Activated T-helper 1 cell treated with anti-CD3 and anti-CD28 coated beads, Interleukin-12 subunit alpha, Interleukin-12 subunit beta, Interleukin-2, Interleukin-4 antibody, amounts not matched to agents 30 ng/mL and 10 ng/mL and 1 ng/mL, durations not matched to agents 14 hours and 24 hours and 36 hours (primary cell): ENCODE results near the gene CORO6. TPM values are rescaled to one million over a fixed set of nuclear protein-coding genes. Genes with fewer than 3 reads are reported as not detected.

ENCODE experiments used
- DNase-seq: peaks from one replicate; pipeline ENCODE4 v3.0.0; 2021; ENCODE audit warnings: low spot score
- H3K27ac Mint-ChIP-seq: one replicate; pipeline ENCODE4 v1.8.0; 2021; ENCODE audit warnings: mild to moderate bottlenecking, mixed read lengths
- H3K27me3 Mint-ChIP-seq: one replicate; pipeline ENCODE4 v1.8.0; 2022; ENCODE audit warnings: mild to moderate bottlenecking, moderate library complexity, mixed read lengths; ENCODE audit not compliant: insufficient read depth
- H3K36me3 Mint-ChIP-seq: one replicate; pipeline ENCODE4 v1.8.0; 2021; ENCODE audit warnings: low read depth, mixed read lengths
- H3K4me1 Mint-ChIP-seq: one replicate; pipeline ENCODE4 v1.8.0; 2021; ENCODE audit warnings: low read depth, mixed read lengths
- H3K4me3 Mint-ChIP-seq: one replicate; pipeline ENCODE4 v1.8.0; 2021; ENCODE audit warnings: mild to moderate bottlenecking, moderate library complexity, mixed read lengths
- H3K9me3 Mint-ChIP-seq: one replicate; pipeline ENCODE4 v1.8.0; 2021; ENCODE audit warnings: mixed read lengths
- intact Hi-C: fragments of 100-400 bp; cut with micrococcal nuclease; formaldehyde crosslinking; loops from one replicate; pipeline ENCODE4 v1.15.1; 2024
- total RNA-seq: library from RNA; stranded (reverse); gene quantifications from 2 replicates; pipeline ENCODE4 v1.2.3, GENCODE V29; 2022

Gene CORO6
- total RNA-seq, 1 donor from 2014 or later: 5.1 TPM

DNA sequence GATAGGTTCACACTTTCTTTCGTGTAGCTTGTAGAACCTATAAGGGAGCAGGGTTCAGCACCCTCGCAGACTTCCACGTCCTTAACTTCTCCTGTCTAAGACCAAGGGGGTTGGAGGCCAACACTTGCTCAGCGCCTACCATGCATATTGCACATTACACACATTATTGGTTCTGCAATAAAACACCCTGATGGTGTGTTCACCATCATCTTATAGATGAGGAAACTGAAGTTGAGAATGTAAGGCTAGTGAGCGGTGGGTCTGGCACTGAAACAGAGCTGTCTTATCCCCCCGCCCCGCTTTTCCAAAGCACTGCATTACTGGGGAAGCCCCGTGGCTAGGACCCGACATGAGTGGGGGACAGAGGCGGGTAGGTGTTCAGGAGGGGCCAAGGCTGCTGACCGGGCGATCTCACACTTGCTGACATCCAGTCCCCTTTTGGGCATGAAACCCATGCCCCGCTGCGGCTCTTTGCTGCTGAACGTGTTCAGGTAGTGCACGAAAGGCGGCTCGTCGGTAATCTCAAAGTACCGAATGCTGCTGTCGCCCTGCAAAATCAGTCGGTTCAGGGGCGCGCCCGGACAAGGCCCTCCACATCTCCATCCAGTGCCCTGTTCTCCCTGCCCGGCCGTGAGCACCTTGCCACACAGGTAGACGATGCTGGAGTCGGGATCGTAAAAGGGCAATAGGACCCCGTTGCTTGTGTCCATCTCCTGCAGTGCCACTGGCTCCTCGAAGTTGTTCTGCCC is 6.2 kb downstream of the CORO6 start:
- peaks cover 35% of the 10 kb centered on the region for H3K4me1 Mint-ChIP-seq
- intact Hi-C loops: loop anchor here (1.0 to 10.0 kb wide), 5 partner anchors 90 to 498 kb away; partner anchors contain the start of genes NSRP1 and SSH2
- H3K27ac Mint-ChIP-seq: peak overlapping the region; percentile 66
- no peak for DNase-seq
- H3K4me3 Mint-ChIP-seq: peak overlapping the region; percentile 81
- H3K27me3 Mint-ChIP-seq: peaks cover 8% of the 10 kb centered on the region
- no peaks in the 10 kb centered on the region for H3K36me3 Mint-ChIP-seq
- no peaks in the 10 kb centered on the region for H3K9me3 Mint-ChIP-seq

DNA sequence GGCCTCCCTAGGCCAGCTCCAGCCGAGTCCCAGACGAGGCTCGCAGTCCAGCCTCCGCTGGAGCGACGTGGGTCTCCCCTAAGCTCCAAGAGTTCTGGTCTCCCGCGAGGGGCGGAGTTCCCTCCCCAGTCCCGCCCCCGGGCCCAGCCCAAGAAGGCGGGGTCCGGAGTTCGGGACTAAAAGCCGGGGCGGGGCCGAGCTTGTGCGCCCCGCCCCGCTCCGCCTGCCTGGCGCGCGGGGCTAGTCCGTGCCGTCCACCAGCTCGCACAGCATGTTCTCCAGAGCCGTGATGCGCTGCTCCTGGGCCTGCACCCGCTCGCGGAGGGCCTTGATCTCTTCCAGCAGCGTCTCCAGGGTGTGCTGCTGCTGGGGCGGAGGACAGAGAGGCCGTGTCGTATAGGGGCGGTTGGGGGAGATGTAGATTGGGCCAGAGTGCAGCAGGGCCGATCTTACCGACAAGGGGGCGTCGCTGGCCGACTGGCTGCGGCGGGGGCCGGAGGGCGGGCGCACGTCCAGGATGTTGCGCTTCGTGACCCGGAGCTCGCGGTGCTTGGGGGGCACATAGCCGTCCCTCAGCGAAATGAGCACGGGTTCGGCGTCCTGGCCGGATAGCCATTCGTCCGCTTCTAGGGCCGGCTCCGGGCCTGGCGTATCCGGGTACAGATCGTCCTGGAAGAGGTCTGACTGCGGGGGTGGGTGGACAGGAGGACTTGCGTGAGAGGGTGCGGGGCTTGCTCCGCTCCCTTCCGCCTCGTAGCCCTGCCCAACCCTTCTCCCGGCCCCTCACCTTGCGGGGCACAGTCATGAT is 7.0 kb downstream of the CORO6 start:
- Mint-ChIP-seq H3K27ac (peak overlapping the region; percentile 77), H3K9me3 (no peaks in the 10 kb centered on the region), H3K36me3 (no peaks in the 10 kb centered on the region), H3K4me1 (peaks cover 35% of the 10 kb centered on the region), H3K27me3 (peaks cover 8% of the 10 kb centered on the region), H3K4me3 (peak overlapping the region; percentile 81)
- DNase-seq: peak; percentile 86
- intact Hi-C loops: loop anchor here (1.0 to 10.0 kb wide), 4 partner anchors 8 to 499 kb away; partner anchors contain the start of genes GIT1, NSRP1 and SSH2

DNA sequence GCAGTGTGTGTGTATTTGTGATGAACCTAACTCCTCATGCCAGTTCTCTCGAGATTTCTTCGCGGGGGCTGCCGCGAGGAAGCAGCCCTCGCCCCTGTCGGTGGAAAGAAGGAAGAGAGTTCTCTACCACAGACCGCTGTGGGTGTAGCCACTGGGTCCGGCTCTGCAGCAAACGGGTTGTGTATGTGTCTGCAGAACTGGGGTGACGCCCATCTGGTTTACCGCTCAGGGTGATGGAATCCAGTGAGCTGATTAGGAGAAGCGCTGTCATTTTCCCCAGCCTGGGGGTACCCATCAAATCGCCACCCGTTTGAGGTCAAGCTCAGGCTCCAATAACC is 7.7 kb downstream of the CORO6 start:
- Mint-ChIP-seq H3K4me3 (peak overlapping the region; percentile 81), H3K27ac (peak overlapping the region; percentile 77), H3K9me3 (no peaks in the 10 kb centered on the region), H3K27me3 (peaks cover 8% of the 10 kb centered on the region), H3K36me3 (no peaks in the 10 kb centered on the region), H3K4me1 (peaks cover 35% of the 10 kb centered on the region)
- peak; percentile 71 for DNase-seq
- intact Hi-C loops: loop anchor here (1.0 to 10.0 kb wide), 3 partner anchors 8 to 500 kb away; partner anchors contain the start of genes GIT1 and NSRP1

DNA sequence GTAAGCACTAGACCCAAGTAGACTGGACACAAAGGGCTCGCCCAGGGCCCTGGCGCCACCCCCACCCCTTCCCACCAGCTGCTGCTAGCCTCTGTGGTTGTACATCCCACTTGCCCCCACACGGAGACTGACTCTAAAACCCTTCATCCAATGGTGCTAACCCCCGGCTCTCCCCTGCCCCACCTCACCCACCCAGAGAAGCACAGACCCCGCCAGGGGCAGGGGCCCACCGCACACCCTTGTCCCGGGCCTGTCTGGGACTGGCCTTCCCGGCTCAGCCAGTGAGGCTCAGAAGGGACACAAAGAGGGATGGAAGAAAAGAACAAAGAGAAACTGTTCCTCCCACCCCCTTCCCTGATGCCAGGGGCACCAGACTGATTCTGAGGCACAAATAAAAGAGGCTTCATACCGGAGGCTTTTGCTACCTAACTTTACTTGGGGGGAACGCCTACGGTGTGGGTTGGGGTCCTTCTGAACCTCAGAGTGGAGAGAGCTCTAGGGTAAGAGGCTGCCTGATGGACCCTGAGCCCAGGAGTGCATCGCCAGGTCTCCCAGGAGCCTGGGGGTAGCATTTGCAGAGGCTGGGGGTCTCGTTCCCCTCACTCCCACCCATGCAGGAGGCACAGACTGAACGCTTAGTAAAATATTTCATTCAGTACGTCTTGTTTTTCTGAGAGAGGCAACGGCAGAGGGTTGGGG is 8.2 kb downstream of the CORO6 start:
- no peaks in the 10 kb centered on the region for H3K36me3 Mint-ChIP-seq
- intact Hi-C loops: loop anchor here (1.0 to 10.0 kb wide), 3 partner anchors 9 to 500 kb away; partner anchors contain the start of genes GIT1 and NSRP1
- H3K27me3 Mint-ChIP-seq: peaks cover 8% of the 10 kb centered on the region
- DNase-seq: no peak
- peaks cover 35% of the 10 kb centered on the region for H3K4me1 Mint-ChIP-seq
- H3K4me3 Mint-ChIP-seq: peak overlapping the region; percentile 81
- no peaks in the 10 kb centered on the region for H3K9me3 Mint-ChIP-seq
- H3K27ac Mint-ChIP-seq: peak overlapping the region; percentile 77

DNA sequence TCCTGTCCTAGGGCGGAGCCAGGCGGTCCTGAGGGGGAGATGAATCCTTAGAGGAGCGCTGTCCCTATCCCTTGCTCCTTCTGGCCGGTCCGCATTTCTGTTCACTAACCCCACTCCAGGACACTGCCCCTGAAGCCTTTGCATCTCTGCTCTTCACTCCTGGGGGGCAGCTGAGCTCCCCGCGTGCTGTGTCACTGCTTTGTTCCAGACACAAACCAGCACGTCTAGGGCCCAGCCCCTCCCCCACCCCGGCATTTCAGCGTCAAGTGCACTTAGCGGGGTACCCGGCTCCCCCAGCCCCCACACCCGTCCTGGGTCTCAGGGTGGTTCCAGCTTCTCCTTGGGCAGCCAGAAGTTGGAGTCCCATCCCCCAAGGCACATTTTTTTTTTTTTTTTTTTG is 8.9 kb downstream of the CORO6 start:
- H3K4me3 Mint-ChIP-seq: peak overlapping the region; percentile 40
- no peaks in the 10 kb centered on the region for H3K9me3 Mint-ChIP-seq
- H3K36me3 Mint-ChIP-seq: no peaks in the 10 kb centered on the region
- DNase-seq: no peak
- H3K27ac Mint-ChIP-seq: no peak overlapping the region
- peaks cover 8% of the 10 kb centered on the region for H3K27me3 Mint-ChIP-seq
- intact Hi-C loops: loop anchor here (1.0 to 10.0 kb wide), 3 partner anchors 34 to 501 kb away; partner anchors contain the start of genes NSRP1 and TAOK1
- H3K4me1 Mint-ChIP-seq: peaks cover 35% of the 10 kb centered on the region

DNA sequence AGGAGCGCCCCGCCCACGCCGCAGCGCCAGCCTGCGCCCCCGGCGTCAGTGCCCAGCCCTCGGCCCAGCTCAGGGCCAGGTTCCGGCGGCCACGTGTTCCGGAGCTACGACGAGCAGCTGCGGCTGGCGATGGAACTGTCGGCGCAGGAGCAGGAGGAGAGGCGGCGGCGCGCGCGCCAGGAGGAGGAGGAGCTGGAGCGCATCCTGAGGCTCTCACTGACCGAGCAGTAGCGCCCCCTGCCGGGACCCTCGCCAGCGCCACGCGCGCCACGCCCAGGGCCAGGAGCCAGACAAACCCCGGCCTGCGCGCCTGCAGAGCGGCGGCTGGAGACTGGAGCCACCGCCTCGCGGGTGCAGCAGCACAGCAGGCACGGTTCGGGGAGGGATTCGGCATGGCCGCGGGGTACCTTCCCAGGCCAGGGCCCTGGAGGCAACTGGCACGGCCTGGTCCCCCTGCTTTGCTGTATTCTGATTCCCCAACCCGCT is 9.3 kb downstream of the CORO6 start:
- Mint-ChIP-seq H3K9me3 (no peaks in the 10 kb centered on the region), H3K27me3 (peaks cover 8% of the 10 kb centered on the region)
- intact Hi-C loops: loop anchor here (1.0 to 10.0 kb wide), 3 partner anchors 33 to 501 kb away; partner anchors contain the start of genes NSRP1 and TAOK1

DNA sequence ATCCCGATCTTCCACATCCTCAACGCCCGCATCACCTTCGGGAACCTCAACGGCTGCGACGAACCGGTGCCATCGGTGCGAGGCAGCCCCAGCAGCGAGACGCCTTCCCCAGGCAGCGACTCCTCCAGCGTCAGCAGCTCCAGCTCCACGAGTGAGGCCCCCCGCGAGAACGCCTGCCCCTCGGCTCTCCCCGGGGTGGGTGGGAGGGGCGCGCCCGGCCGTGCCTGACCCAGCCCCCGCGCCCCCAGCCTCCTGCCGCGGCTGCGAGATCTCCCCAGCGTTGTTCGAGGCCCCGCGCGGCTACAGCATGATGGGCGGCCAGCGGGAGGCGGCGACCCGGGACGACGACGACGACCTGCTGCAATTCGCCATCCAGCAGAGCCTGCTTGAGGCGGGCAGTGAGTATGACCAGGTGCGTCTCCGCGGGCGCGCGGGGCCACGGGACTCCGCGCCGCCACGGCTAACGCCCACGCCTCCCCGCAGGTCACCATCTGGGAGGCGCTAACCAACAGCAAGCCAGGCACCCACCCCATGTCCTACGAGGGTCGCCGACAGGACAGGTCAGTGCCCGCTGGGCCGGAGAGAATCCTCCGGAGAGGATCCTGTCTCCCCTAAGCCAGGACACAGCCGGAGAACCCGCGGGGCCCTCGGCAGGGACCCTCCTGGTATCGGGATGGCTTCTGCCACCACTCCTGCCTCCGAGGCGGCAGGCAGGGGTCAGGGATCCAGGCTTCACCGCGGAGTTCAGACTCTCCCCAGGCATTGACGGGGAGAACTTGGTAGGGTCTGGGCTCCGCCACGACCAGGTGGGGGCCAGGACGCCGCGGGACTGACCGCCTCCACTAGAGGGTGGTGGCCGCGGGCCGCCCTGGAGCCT is 10.1 kb downstream of the CORO6 start:
- Mint-ChIP-seq H3K4me1 (peaks cover 35% of the 10 kb centered on the region), H3K27ac (no peak overlapping the region), H3K9me3 (no peaks in the 10 kb centered on the region), H3K27me3 (peaks cover 8% of the 10 kb centered on the region), H3K36me3 (no peaks in the 10 kb centered on the region), H3K4me3 (no peak overlapping the region)
- DNase-seq: no peak
- intact Hi-C loops: loop anchor here (1.0 to 10.0 kb wide), 3 partner anchors 32 to 502 kb away; partner anchors contain the start of genes NSRP1 and TAOK1

More for the DNA sequence above, 9.3 kb downstream of the CORO6 start:
- Mint-ChIP-seq H3K4me1 (peaks cover 35% of the 10 kb centered on the region), H3K36me3 (no peaks in the 10 kb centered on the region), H3K4me3 (peak overlapping the region; percentile 40), H3K27ac (no peak overlapping the region)
- peak; percentile 91 for DNase-seq

DNA sequence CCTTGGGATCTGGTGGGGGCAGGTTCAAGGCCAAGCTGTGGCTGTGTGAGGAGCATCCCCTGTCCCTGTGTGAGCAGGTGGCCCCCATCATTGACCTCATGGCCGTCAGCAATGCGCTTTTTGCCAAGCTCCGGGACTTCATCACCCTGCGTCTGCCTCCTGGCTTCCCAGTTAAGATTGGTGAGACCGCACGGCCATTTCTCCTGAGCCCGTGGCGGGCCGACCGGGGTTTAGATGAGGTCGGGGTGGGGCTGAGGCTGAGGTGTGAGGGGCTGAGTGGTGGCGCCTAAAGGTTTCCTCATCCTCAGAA is 10.7 kb downstream of the CORO6 start:
- DNase-seq: no peak
- Mint-ChIP-seq H3K36me3 (no peaks in the 10 kb centered on the region), H3K4me3 (no peak overlapping the region), H3K9me3 (no peaks in the 10 kb centered on the region), H3K27me3 (peaks cover 8% of the 10 kb centered on the region), H3K4me1 (peaks cover 31% of the 10 kb centered on the region), H3K27ac (no peak overlapping the region)
- intact Hi-C loops: loop anchor here (10.0 kb wide), 1 partner anchor 503 kb away; the partner anchor contains the start of gene NSRP1

DNA sequence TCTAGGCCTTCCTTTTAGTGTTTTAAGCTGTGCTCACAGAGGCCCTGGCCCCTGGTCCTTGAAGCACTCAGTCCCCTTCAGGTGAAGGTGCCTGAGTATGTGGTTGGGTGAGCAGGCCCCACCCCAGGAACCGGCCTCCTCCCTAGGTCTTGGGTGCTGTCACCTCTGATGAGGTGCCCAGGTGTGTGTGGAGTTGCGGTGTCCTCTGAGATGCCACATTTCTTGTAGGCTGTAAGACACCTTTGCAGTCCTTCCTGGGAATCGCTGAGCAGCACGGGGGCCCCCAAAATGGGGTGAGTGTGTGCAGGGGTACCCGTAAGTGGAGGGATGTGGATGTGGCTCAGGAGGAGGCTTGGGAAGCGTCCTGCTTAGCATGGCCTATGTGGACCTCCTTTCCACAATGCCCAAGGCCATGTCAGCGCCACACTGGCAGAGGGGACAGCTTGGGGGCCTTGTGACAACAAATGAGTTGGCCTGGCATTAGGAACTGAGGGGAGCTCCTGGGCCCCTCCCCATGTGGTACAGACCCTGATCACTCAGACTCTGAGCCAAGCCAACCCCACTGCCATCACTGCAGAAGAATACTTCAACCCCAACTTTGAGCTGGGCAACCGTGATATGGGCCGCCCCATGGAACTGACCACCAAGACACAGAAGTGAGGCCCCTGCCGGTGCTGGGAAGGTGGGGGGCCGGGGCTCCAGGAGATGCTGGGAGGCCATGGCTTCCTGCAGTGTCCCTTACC is 11.2 kb downstream of the CORO6 start:
- intact Hi-C loops: loop anchor here (10.0 kb wide), 1 partner anchor 503 kb away; the partner anchor contains the start of gene NSRP1
- Mint-ChIP-seq H3K9me3 (no peaks in the 10 kb centered on the region), H3K36me3 (no peaks in the 10 kb centered on the region), H3K27ac (no peak overlapping the region), H3K27me3 (peaks cover 2% of the 10 kb centered on the region), H3K4me1 (peaks cover 26% of the 10 kb centered on the region), H3K4me3 (no peak overlapping the region)
- DNase-seq: no peak

DNA sequence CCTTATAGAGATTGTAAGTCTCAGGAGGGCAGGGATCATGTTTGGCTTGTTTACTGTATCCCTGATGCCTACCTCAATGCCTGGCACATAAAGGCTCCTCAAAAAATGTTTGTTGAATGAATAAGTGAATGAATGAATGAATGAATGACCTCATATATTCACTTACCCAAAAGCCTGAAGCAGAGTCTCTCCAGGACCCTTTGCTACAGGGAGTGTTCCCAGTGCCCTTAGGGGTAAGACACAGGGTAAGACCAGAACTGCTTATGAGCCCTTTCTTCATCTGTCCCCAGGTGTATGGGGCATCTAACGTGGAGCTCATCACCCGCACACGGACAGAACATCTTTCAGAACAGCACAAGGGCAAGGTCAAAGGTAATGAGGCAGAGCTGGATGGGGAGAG is 12.3 kb downstream of the CORO6 start:
- Mint-ChIP-seq H3K4me1 (peaks cover 15% of the 10 kb centered on the region), H3K36me3 (no peaks in the 10 kb centered on the region), H3K4me3 (no peak overlapping the region), H3K27ac (no peak overlapping the region), H3K27me3 (no peaks in the 10 kb centered on the region), H3K9me3 (no peaks in the 10 kb centered on the region)
- no peak for DNase-seq
- intact Hi-C loops: loop anchor here (10.0 kb wide), 1 partner anchor 504 kb away; the partner anchor contains the start of gene NSRP1

DNA sequence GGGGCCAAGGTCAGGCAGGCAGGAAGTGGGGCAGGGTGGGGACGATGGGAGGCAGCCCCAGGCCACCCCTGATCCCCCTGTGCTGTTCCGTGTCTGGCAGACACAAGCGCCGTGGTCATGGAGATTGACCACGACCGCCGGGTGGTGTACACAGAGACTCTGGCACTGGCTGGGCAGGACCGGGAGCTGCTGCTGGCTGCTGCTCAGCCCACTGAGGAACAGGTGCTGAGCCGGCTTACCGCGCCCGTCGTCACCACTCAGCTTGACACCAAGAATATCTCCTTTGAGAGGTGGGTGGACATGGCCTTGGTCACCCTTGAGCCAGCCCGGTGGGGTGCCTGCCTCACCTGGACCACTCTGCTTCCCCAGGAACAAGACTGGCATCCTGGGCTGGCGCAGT is 13.7 kb downstream of the CORO6 start:
- no peak overlapping the region for H3K4me3 Mint-ChIP-seq
- H3K27me3 Mint-ChIP-seq: no peaks in the 10 kb centered on the region
- no peak for DNase-seq
- H3K36me3 Mint-ChIP-seq: no peaks in the 10 kb centered on the region
- no peaks in the 10 kb centered on the region for H3K9me3 Mint-ChIP-seq
- H3K4me1 Mint-ChIP-seq: peaks cover under 1% of the 10 kb centered on the region
- intact Hi-C loops: no loop called here
- H3K27ac Mint-ChIP-seq: no peak overlapping the region
